Transverse colon (tissue), 4 donors: ENCODE measurements around the gene TFEB. TPM values are rescaled to one million over a fixed set of nuclear protein-coding genes. Genes with fewer than 3 reads are reported as not detected.

Experiments used
- DNase-seq: peaks from one replicate; pipeline ENCODE4 v3.0.0-alpha.2; 2019
- H3K27ac ChIP-seq, 4 donors: fragments of 200-600 bp; sonication (generic); 2 replicates each; pipeline ENCODE4 v1.5.1; 2016 to 2018; ENCODE audit warnings: inconsistent platforms in 4 of 4
- H3K27me3 ChIP-seq: fragments of 200-600 bp; sonication (generic); 2 replicates; pipeline ENCODE4 v1.5.1; 2017; ENCODE audit warnings: inconsistent platforms
- H3K36me3 ChIP-seq, 4 donors: fragments of 200-600 bp; sonication (generic); 2 replicates each; pipeline ENCODE4 v1.5.1; 2017 to 2019; ENCODE audit warnings: inconsistent platforms in 4 of 4
- H3K4me1 ChIP-seq, 4 donors: fragments of 200-600 bp; sonication (generic); 2 replicates each; pipeline ENCODE4 v1.5.1; 2017 to 2020; ENCODE audit warnings: inconsistent platforms in 4 of 4
- H3K4me3 ChIP-seq, 4 donors: fragments of 200-600 bp; sonication (generic); 1 replicate in 1 of 4; 2 replicates in 3 of 4; pipeline versions ENCODE4 v1.5.1 to v1.6.1; 2017 to 2019; ENCODE audit warnings: inconsistent platforms in 4 of 4
- H3K9me3 ChIP-seq, 2 donors: fragments of 200-600 bp; sonication (generic); 2 replicates each; pipeline ENCODE4 v1.5.1; 2017 to 2019; ENCODE audit warnings: inconsistent platforms in 2 of 2
- EP300 ChIP-seq: sonication (generic); formaldehyde crosslinking; IDR thresholded peaks from one replicate; pipeline ENCODE4 v1.6.1; 2017; ENCODE audit warnings: antibody characterized with exemption, low read depth
- POLR2A ChIP-seq: fragments of 450-650 bp; IDR thresholded peaks from one replicate; pipeline ENCODE4 v1.6.1; 2016; ENCODE audit warnings: antibody characterized with exemption, mild to moderate bottlenecking, moderate library complexity
- POLR2AphosphoS5 ChIP-seq, 3 donors: sonication (generic); formaldehyde crosslinking; IDR thresholded peaks; one replicate each; pipeline ENCODE4 v1.6.1; 2016; ENCODE audit warnings: antibody characterized with exemption in 3 of 3
- WGBS, 2 donors: methylation state at CpG; one replicate each; pipeline ENCODE4 v1.1.5; 2018; ENCODE audit warnings: low coverage in 1 of 2; 5-methylcytosine and 5-hydroxymethylcytosine counted together
- in situ Hi-C, 4 donors: fragments of 200-750 bp; cut with MboI; loops; one replicate each; pipeline versions ENCODE4 v1.15.0 to v1.15.1; 2017; ENCODE audit warnings: low sequenced_read_pairs in 3 of 4, low pct_ligation_motif_present in 1 of 4, low pct_unique_long_range_greater_than_20kb in 1 of 4
- intact Hi-C: fragments of 100-400 bp; cut with DNase I; formaldehyde crosslinking; loops from one replicate; pipeline ENCODE4 v1.15.1; 2023; ENCODE audit warnings: low total_unique reads
- total RNA-seq, 4 donors: library from RNA; depleted of rRNA; stranded (reverse); fragments of >200 nt; gene quantifications; one replicate each; pipeline ENCODE4 v1.1.0, GENCODE V29; 2016
- TF ChIP-seq, protein P1 (sequence below), 5 experiments: fragments of 200-600 bp in 3 of 5; fragments of 450-650 bp in 2 of 5; sonication (generic) in 3 of 5; IDR thresholded peaks; 1 replicate in 2 of 5; 2 replicates in 3 of 5; pipeline ENCODE4 v1.5.1; 2016 to 2017; ENCODE audit warnings: antibody characterized with exemption in 5 of 5, inconsistent platforms in 3 of 5, mild to moderate bottlenecking in 2 of 5, moderate library complexity in 1 of 5

Gene TFEB
- total RNA-seq, 4 donors from 2014 or later = 30.4 to 47.1 (median 38.1) TPM

DNA sequence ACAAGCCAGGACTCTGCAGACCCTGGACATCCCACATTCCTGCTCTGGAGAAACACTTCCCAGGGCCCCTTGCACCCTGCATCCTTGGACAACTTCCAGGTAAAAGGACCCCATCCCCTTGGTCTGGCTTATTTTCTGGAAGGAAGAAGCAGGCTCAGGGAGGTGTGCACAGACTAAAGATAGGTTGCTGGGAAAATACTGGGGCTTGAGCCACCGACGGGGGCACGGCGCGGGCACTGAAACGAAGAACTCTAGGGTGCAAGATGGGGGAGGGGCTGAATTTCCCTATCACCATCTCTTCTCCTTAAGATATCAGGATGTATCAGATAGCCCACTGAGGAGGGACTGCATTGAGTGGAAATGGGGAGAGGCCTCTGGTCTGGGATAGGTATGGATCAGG, 43.5 kb upstream of the TFEB start:
- H3K27me3 ChIP-seq = no peaks in the 10 kb centered on the region
- peaks cover 13 to 23% (median 20%) of the 10 kb centered on the region in 4 donors for H3K4me1 ChIP-seq
- H3K4me3 ChIP-seq = peak overlapping the region in 3 of 4 donors; percentile 67 to 87 (median 80)
- H3K36me3 ChIP-seq = peaks cover 0 to 13% (median 4%) of the 10 kb centered on the region in 4 donors
- WGBS, 2 donors = 0 to 46% methylated on average over 1 to 6 of the region's 6 CpGs
- TF ChIP-seq POLR2AphosphoS5 (IDR thresholded peaks at IDR 0.05) = no peak
- TF ChIP-seq EP300 = no peak
- H3K9me3 ChIP-seq = no peaks in the 10 kb centered on the region
- in situ Hi-C loops = loop anchor here in 1 of 4 donors (25.0 kb wide), 1 partner anchor 133 kb away; the partner anchor contains the start of genes BYSL and MED20
- intact Hi-C loops = loop anchor here (5.0 kb wide), 1 partner anchor 262 kb away; no protein-coding TSS in a partner anchor
- H3K27ac ChIP-seq = peak overlapping the region in 3 of 4 donors; percentile 66 to 95 (median 88)
- no peak for DNase-seq

DNA sequence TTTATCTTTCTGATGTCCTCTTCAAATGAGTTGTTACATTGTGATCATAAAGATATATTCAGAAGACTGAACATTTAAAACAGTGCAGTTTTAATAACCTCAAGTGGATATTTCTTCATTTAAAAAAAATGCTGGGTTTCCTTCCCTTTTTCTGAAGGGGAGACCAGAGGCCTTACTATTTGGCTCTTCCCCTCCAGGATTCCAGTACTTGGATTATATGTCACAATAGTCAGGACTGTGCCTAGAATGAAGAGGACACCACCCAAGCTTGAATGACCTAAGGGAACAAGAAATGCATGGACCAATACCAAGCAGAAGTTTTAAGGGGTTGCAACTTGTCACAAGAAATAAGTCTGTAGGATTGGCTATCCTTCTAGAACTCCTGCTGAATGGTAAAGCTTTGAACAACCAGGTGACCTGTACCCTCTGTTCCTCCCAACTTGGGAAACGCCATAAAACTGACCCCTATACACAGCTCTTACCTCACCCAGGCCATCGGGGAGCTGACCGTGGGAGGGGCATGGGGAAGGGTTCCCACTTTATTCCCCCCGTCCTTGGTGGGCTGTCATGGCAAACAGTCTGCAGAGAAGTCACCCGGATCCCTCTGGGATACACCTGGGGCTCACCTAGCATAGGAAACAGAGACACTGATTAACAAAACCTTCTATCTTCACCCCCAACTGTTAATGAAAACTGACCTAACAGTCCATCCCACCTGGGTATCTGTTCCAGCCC, 42.3 kb upstream of the TFEB start:
- peaks cover 13 to 23% (median 20%) of the 10 kb centered on the region in 4 donors for H3K4me1 ChIP-seq
- H3K9me3 ChIP-seq = no peaks in the 10 kb centered on the region
- DNase-seq = no peak
- TF ChIP-seq EP300 (no peak), POLR2AphosphoS5 (IDR thresholded peaks at IDR 0.05) (no peak)
- TF ChIP-seq, protein P1, sequence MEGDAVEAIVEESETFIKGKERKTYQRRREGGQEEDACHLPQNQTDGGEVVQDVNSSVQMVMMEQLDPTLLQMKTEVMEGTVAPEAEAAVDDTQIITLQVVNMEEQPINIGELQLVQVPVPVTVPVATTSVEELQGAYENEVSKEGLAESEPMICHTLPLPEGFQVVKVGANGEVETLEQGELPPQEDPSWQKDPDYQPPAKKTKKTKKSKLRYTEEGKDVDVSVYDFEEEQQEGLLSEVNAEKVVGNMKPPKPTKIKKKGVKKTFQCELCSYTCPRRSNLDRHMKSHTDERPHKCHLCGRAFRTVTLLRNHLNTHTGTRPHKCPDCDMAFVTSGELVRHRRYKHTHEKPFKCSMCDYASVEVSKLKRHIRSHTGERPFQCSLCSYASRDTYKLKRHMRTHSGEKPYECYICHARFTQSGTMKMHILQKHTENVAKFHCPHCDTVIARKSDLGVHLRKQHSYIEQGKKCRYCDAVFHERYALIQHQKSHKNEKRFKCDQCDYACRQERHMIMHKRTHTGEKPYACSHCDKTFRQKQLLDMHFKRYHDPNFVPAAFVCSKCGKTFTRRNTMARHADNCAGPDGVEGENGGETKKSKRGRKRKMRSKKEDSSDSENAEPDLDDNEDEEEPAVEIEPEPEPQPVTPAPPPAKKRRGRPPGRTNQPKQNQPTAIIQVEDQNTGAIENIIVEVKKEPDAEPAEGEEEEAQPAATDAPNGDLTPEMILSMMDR (IDR thresholded peaks at IDR 0.05) = no peak
- in situ Hi-C loops (loop anchor here in 1 of 4 donors (25.0 kb wide), 1 partner anchor 135 kb away; the partner anchor contains the start of genes BYSL and MED20), intact Hi-C loops (loop anchor here (5.0 kb wide), 1 partner anchor 260 kb away; no protein-coding TSS in a partner anchor)
- peaks cover 0 to 20% (median 5%) of the 10 kb centered on the region in 4 donors for H3K36me3 ChIP-seq
- H3K27me3 ChIP-seq = no peaks in the 10 kb centered on the region
- 86% methylated on average over 5 of the region's 5 CpGs; no CpG with 5 or more reads in 1 of the 2 donors for WGBS, 2 donors
- H3K4me3 ChIP-seq = no peak overlapping the region
- no peak overlapping the region for H3K27ac ChIP-seq

DNA sequence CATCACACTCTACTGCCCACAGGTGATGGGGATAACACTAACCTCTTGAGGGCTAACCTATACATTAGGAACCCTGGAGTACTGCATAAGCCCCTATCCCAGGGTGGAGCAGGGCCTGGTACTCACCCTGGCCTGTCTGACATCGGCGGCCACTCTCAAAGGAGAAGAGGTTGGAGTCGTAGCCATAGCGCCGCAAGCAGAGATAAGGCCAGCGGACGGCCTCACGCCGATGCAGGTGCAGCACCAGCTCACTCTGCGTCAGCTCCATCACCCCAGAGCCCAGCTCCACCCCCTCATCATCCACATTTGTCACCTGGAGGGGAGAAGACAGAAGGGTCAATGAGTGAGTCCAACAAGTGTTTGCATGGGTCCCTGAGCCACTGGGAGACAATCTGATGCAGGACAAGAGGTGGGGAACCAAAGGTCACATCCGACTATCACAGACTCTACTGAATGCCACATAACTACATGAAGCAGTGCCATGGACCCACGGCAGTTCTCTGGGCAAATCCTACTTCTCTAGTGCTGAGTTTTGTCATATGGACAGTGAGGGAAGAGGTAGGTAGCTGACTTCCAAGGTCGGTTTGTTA, 40.0 kb upstream of the TFEB start:
- H3K4me3 ChIP-seq = no peak overlapping the region
- in situ Hi-C loops = loop anchor here in 1 of 4 donors (25.0 kb wide), 1 partner anchor 137 kb away; the partner anchor contains the start of genes BYSL and MED20
- no peak for DNase-seq
- H3K27ac ChIP-seq = no peak overlapping the region
- peaks cover 5 to 10% (median 8%) of the 10 kb centered on the region in 4 donors for H3K4me1 ChIP-seq
- 89% methylated on average over 13 of the region's 13 CpGs; no CpG with 5 or more reads in 1 of the 2 donors for WGBS, 2 donors
- H3K27me3 ChIP-seq = no peaks in the 10 kb centered on the region
- intact Hi-C loops = loop anchor here (5.0 kb wide), 1 partner anchor 258 kb away; no protein-coding TSS in a partner anchor
- H3K36me3 ChIP-seq = peaks cover 0 to 34% (median 17%) of the 10 kb centered on the region in 4 donors
- no peaks in the 10 kb centered on the region for H3K9me3 ChIP-seq
- no peak for TF ChIP-seq POLR2A
- no peak for TF ChIP-seq POLR2AphosphoS5 (IDR thresholded peaks at IDR 0.05)
- TF ChIP-seq, protein P1 (IDR thresholded peaks at IDR 0.05) = no peak
- no peak for TF ChIP-seq EP300

DNA sequence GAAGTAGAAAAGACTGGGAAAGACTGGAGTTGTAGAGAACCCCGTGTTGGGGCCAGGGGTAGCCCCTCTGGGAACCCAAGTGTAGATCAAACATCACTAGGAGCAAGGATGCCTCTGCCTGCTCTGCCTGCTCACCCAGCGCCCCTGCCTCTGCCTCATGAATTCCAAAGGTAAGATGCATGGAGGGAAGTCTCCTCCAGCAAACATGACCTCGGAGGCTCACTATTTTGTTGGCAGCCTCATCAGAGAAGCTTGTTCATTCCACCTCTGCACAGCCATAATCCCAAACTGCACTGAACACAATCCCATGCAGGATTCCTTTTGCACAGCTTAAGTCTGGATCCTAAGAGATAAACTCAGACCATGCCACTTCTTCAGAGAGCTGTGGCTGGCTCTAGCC, 39.4 kb upstream of the TFEB start:
- intact Hi-C loops (loop anchor here (5.0 kb wide), 1 partner anchor 258 kb away; no protein-coding TSS in a partner anchor), in situ Hi-C loops (loop anchor here in 1 of 4 donors (25.0 kb wide), 1 partner anchor 137 kb away; the partner anchor contains the start of genes BYSL and MED20)
- H3K27me3 ChIP-seq = no peaks in the 10 kb centered on the region
- H3K4me1 ChIP-seq = peaks cover 5 to 10% (median 8%) of the 10 kb centered on the region in 4 donors
- TF ChIP-seq POLR2A (no peak), POLR2AphosphoS5 (IDR thresholded peaks at IDR 0.05) (no peak), EP300 (no peak)
- TF ChIP-seq, protein P1 (IDR thresholded peaks at IDR 0.05) = no peak
- no peak overlapping the region for H3K27ac ChIP-seq
- DNase-seq = no peak
- H3K9me3 ChIP-seq = no peaks in the 10 kb centered on the region
- H3K36me3 ChIP-seq = peaks cover 0 to 34% (median 17%) of the 10 kb centered on the region in 4 donors
- WGBS, 2 donors = 86% methylated on average over 3 of the region's 3 CpGs; no CpG with 5 or more reads in 1 of the 2 donors
- no peak overlapping the region for H3K4me3 ChIP-seq
